GM19023 (cell line): ENCODE measurements around the gene FOSB.
"Not testable (repeated sequence)": the region's sequence is repeated elsewhere in the genome, so short reads cannot be mapped to it uniquely, and the experiment has no call there.

Source experiments
- ATAC-seq: cut with Tn5 transposase; IDR thresholded peaks from one replicate; pipeline ENCODE4 v1.9.1; 2021; ENCODE audit warnings: mild to moderate bottlenecking, moderate library complexity; ENCODE audit not compliant: unreplicated experiment

FOSB gene

DNA sequence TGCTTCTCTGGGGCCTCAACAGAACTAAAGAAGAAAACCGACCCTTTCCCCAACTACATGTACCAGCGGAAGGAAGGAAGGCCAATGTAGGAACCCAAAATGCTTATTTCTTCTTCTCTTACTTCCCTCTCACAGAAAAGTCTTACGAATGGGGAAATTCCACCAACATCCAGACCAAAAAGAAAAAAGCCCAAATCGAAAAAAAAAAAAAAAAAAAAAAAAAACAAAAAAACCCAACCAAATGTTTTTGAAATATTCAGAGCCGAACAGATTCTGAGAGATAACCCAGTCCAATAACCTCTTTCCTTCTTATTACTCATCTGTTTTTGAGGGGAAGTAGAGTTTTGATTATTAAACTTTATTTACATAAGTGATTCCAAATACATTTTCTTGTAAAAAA, 34.3 kb downstream of the FOSB start:
- ATAC-seq, result no peak

DNA sequence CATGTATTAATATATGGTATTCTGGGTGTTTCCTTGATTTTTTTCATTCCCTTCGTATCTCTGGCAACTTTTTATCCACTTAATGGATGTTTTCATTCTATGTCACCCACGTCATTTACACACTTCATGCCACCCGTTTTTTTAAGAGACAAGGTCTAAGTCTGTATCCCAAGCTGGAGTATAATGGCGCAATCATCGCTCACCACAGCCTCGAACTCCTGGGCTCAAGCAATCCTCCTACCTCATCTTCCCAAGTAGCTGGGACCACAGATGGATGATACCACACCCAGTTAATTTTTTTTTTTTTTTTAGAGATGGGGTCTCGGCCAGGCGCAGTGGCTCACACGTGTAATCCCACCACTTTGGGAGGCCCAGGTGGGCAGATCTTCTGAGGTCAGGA, 36.1 kb downstream of the FOSB start:
- no peak for ATAC-seq

DNA sequence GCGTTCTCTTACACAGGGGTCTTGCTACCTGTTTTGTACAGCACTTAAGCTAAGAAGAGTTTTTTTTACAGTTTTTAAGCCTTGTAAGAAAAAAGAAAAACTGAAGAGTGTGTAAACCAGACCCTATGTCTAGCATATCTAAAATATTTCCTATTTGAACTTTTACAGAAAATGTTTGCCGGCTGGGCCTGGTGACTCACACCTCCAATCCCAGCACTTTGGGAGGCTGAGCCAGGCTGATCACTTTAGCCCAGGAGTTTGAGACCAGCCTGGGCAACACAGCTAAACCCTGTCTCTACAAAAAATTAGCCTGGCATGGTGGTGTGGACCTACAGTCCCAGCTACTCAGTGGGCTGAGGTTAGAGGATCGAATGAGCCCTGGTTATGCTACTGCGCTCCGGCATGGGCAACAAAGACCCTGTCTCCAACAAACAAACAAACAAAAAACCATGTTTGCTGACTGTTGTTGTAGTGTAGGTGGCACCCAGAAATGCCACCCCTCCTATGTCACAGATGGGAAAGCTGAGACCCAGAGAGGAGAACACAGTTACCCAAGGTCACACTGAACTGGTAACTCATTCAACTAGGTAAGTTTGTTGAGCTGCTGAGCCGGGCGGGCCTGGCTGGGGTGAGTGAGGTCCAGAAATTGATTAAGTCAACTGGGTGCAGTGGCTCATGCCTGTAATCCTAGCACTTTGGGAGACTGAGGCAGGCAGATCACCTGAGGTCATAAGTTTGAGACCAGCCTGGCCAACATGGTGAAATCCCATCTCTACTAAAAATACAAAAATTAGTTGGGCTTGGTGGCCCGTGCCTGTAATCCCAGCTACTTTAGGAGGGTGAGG, 37.6 kb downstream of the FOSB start:
- no peak for ATAC-seq

DNA sequence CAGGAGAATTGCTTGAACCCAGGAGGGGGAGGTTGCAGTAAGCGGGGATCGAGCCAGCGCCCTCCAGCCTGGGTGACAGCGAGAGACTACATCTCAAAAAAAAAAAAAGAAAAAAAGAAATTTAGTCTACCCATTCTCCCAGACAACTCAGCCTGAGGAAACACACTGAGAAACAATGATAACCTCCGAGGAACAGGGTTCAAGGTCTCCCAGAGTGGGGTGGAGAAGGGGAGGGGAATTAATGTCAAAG, 38.1 kb downstream of the FOSB start:
- no peak for ATAC-seq

DNA sequence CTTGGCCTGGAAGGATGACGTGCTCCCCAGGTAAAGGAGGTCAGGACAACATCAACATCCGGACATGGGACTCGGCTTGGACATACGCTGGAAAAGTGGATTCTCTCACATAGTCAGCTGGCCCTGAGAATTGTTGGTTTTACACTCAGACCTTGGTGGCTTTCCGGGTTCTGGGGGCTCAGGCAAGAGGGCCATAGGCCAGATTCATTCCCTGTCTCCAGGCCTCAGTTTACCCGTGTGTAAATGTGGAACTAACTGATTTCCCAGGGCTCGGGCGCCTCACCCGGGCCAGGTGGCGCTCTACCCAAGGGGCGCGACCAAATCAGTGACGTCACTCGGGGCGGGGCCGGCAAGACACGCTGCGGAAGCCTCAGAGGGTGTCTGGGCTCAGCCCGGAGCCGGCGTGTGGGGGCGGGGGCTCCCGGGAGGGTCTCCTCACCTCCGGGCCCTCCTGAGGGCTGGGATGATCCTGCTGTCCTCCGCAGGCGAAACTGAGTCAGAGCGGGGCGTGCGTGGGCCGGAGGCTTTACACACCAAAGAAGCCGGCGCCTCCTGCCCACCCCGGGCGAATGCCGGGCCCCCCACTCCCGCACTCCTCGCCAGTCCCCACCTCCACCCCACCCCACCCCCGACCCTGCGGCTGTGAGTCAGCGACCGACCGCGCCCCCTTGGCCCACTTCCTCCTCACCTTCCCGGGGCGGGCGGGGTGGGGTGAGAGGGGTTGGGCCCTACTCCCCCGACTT, 38.6 kb downstream of the FOSB start:
- ATAC-seq, result peak; percentile 64

DNA sequence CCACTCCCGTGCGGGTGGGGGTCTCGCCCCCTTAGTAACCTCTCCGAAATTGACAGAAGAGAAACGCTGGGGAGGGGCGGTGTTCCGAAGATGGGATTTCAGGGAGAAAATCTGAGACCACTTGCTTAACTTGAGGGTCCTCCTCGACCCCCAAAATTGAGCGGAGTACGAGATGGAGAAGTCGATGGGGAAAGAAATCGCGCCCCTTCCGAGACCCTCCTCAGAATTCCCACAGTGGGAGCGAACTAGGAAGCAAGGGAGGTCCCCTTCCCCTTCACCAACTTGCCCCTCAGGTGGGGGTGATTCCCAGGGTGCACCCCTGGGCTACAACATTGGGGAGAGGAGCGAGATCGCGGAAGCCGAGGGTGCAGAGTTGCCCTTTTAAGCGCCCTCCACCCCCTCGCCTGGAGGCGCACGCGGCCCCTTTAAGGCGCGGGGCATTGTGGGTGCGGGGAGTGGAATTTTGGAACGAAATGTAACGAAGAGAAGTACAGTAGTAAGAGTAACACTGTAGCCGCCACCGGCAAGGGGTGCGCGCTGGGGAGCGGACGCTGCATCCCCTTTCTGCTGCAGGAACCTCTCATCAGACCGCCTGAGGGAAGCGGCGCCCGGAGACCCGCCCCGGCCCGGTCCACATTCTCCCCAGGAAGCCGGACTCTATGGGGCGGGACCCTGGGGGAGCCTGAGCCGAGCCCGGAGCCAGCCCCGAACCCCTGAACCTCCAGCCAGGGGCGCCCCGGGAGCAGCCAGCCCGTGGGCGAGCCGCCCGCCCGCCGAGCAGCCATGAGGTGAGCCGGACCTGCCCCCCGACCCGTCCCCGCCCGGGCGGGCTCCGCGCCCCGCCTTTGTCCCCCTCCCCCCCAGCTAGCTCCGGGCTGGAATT, 39.4 kb downstream of the FOSB start, which contains the start of gene VASP:
TSS of gene VASP (plus strand) at position 491 of the 883 bp plus-strand sequence. CDS start at position 784, 293 bp downstream.
- ATAC-seq, result peak; percentile 37

DNA sequence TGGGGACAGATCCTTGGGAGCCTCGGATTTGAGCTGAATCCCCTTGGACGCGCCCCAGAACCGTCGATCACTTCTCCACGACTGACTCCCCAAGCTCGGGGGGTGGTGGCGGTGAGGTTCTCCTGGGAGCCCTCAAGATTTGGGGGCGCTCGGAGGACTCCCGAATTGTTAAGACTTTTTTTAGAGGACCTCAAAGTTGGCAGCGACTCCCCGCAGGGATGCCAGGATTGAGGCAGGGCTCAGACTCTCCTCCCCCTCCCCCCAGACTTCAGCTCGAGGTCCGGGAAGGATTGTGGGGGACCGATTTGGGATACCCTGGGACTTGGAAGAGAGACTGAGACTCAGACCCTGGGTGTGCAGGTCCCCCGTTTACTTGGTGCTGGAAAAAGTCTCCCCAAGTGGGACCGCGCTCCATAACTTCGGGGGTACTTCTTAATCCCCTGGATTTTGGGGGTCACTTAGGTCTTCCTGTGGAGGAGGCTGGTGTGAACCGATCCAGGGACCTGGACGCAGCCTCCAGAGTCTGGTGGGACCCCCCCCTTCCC, 40.1 kb downstream of the FOSB start:
- ATAC-seq, result no peak

DNA sequence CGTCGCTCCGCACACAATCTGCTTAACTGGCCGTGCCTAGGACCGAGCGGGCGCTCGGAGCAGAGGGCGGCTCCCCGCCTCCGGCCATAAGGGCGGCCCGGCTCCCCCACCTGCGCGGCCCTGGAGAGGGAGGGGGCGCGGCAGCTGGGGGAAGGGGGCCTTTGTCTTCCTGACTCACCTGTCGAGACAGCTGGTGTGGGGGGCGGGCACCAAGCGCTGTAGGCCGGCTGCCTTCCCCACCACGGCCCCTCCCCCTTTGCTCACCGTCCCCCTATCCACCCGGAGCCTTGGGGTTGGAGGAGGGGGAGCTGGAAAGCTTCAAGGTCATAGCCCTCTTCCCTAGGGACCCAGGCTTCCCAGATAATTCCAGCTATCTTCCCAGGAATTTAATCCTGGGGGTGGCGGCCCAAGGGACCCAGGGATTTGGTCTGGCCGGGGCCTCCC, 40.6 kb downstream of the FOSB start:
- no peak for ATAC-seq

DNA sequence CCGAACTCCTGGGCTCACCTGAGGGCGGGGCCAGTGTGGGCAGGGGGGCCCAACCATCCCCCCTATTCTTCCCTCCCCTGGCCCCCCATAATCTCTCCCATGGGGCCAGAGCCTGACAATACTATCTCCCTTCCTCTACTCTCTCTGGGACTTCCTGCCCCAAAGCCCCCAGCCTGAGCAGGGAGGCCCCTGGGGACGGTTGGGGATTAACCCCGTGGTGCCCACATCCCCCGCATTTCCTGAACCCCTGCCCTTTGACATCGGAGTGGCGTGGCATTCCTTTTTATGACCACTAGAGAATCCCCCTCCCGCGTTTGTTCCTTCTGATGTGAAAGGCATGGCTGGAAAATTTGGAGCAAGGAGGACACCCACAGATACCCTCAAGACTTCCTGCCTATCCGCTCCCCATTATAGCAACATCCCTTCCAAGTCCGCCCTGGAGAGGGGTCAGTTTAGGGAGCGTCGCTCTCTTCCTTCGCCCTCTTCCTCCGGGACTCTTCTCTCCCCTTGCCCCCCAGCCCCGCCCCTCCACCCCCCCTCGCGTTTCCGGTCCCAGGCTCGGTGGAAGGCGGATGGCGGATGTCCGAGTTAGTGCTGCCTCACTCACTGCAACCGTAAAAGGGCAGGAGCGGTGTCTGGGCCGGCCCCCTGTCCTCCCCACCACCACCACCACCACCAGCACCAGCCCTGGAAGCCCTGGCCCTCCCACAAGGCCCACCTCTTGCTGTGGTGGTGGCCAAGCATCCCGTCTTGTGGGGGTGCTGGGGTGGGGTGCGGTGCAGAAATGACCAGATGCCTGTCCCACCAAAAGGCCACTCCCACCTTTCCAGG, 41.3 kb downstream of the FOSB start:
- no peak for ATAC-seq

DNA sequence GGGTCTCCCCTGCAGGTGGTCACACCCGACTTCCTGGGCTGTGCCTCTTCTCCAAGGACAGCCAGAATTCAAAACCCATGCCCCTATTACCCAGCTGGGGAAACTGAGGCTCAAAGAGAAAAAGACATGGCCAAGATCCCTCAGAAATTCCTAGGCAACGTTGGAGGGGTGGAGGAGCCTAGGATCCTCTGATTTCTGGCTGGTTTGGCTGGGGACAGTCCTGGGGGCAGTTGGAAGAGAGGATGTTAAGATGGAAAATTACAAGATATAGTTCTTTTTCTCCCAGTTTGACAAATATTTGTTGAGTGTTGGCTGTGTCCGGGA, 41.9 kb downstream of the FOSB start:
- no peak for ATAC-seq

DNA sequence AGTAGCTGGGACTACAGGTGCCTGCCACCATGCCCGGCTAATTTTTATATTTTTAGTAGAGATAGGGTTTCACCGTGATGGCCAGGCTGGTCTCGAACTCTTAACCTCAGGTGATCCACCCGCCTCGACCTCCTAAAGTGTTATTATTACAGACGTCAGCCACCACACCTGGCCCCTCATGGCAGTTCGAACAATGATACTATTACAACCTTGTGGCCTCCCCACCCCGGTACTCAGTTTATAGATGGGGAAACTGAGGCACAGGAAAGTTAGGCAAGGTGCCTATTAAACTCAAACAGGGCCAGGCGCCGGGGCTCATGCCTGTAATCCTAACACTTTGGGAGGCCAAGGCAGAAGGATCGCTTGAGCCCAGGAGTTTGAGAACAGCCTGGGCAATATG, 42.6 kb downstream of the FOSB start:
- ATAC-seq, result not testable (repeated sequence)

DNA sequence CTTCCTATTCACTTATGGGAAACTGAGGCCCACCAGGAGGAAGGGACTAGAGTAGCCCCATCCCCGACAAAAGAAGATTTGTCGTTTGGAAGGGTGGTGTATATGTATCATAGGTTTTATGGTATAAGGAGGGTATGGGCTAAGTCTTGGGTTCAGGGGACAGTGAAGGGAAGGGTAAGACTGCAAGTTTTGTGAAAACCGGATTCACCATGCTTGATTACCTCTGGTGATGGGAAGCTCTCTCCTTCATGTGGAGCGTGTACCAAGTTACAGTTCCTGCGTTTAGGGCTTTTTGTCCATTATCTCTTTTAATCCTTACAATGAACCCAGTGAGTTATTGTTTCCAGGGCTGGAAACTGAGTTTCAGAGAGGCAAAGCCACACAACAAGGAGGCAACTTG, 43.3 kb downstream of the FOSB start:
- ATAC-seq, result no peak

DNA sequence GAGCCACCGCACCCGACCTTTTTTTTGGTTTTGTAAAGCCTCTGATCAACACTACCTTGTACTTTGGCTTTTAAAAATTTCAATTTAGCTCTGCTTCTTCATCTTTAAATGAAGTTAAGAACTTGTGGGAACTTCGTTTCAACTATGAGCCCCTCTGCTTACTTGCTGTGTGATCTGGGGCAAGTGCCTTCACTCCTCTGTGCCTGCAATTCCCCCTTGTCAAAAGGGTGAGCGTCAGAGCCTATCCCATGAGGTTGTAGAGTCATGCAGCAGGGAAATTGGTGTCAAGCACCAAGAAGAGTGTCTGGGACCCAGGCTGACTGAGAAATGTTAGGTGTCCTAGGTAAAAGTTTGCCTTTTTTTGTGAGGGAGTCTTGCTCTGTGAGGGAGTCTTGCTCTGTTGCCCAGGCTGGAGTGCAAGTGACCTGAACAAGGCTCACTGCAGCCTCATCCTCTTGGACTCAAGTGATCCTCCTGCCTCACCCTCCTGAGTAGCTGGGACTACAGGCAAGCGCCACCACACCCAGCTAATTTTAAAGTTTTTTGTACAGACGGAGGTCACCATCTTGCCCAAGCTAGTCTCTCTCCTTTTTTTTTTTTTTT, 45.2 kb downstream of the FOSB start:
- ATAC-seq, result no peak

DNA sequence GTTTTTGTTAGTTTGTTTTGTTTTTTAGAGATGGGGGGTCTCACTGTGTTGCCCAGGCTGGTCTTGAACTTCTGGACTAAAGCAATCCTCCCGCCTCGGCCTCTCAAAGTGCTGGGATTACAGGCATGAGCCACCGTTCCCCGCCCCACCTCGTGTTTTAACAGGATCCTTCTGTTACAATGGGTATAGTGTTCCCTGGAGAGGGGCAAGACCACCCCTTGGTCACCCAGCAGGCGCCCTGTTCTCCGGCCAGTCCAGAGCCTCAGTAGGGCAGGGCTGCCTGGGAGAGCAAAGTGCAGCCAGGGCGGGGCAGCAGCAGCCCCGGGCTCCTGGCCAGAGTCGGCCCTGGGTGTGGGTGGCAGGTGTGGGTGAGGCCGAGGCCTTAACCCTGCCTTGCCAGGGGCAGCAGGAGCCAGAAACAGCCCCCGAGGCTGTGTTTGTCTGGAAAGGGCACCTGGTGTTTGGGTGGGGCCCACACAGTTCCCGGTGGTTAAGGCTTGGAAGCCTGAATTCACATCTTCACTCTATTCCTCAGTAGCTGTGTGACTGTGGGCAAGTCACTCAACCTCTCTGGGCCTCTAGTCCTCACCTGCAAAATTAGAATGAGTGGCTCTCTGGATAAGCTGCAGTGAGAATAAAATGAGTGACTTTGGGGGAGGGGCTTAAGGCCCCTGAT, 46.7 kb downstream of the FOSB start:
- no peak for ATAC-seq

DNA sequence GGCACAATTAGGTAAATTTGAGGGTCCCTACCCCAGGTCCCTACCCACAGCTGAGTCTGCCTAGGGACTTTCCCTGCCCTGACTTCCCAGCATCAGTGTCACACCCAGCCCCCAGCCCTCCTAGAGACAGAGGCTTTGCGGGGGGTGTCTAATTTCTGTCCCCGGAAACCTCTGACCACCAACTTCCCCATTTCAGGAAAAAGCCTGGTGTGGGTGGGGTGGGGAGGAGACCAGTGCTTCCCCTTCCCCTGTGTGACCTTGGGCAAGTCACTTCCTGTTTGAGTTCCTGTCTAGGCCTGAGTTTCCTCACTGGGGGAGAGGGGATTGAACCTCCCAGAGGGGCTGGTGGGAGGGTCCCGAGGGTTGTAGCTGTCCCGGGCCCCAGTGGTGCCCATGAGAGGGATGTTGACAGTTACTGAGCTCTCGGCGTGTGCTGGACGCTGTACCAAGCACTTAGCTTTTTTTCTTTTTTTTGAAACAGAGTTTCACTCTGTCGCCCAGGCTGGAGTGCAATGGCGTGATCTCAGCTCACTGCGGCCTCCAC, 47.4 kb downstream of the FOSB start:
- no peak for ATAC-seq

DNA sequence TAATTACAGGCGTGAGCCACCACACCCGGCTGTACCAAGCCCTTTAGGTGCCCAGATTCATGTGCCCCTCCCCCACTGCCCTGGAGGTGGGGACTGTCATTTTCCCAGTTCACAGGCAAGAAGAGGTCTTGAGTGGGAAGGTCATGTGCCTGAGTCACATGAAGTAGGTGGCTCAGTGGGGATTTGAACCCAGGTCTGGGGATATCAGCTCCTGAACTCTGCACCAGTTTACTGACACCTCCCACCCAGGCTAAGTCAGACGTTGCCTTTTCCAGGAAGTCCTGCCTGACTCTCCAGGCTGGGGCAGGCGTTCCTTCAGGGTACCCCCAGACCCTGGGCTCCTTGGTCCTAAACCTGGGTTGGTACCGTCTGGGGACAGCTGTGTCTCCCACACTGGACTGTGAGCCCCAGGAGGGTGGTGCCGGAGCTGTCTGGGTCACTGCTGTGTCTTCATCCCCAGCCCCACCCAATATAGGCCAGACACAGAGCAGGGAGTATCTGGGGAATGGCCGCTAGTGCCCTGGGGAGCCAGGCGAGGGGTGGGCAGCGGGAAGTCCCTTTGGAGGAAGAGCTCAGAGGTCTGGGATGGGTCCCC, 48.1 kb downstream of the FOSB start:
- ATAC-seq, result no peak

DNA sequence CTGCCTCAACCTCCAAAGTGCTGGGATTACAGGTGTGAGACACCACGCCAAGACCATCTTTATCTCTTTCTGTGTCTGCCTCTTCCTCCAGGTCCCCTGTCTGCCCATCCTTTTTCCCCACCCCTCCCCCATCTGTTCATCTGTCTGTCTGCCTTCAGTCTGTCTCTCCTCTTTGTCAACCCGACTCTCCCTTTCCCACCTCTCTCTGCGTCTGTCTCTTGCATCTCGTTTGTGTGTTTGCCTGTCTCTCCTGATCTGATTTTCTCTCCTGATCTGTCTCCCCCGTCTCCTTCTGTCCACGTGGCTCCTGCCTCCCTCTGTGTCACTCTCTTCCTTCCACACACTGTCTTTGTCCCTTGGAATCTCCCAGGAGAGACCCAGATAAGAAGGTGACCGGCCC, 49.4 kb downstream of the FOSB start:
- no peak for ATAC-seq

DNA sequence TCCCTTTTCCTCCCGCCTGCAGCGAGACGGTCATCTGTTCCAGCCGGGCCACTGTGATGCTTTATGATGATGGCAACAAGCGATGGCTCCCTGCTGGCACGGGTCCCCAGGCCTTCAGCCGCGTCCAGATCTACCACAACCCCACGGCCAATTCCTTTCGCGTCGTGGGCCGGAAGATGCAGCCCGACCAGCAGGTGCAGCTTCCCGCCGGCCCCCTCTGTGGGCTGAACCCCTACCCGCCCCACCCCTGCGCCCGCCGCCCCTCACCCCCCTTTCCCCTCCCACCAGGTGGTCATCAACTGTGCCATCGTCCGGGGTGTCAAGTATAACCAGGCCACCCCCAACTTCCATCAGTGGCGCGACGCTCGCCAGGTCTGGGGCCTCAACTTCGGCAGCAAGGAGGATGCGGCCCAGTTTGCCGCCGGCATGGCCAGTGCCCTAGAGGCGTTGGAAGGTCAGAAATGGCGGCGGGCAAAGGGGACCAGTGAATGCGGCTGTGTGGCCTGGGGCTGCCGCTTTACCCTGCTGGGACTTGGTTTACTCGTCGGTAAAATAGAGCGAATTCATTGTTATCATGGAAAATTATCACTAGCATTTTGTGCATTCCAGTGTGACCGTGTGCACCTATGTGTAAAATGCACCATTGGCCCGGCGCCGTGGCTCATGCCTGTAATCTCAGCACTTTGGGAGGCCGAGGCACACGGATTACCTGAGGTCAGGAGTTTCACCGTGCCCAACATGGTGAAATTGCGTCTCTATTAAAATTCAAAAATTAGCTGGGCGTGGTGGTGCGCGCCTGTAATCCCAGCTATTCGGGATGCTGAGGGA, 50.1 kb downstream of the FOSB start:
- ATAC-seq, result no peak
